GDM1 (cell line): Measurements from ENCODE around the gene KRT77.

Experiments
- DNase-seq: peaks from one replicate; lab custom pipeline; 2025; lab: John Stamatoyannopoulos, UW

KRT77 gene

GRCh38 chr12:52691841-52692150 lies 11.5 kb downstream of the KRT77 start:
- DNase-seq, result no peak

GRCh38 chr12:52691076-52691840 lies 12.1 kb downstream of the KRT77 start:
- DNase-seq, result no peak

- DNase-seq, result no peak
Measured at GRCh38 chr12:52690351-52691075, 12.8 kb downstream of the KRT77 start.

GRCh38 chr12:52689936-52690335 lies 13.4 kb downstream of the KRT77 start:
- DNase-seq, result no peak

- DNase-seq, result no peak
Measured at GRCh38 chr12:52689239-52689638, 14.1 kb downstream of the KRT77 start.

GRCh38 chr12:52688481-52688880 lies 14.8 kb downstream of the KRT77 start:
- no peak for DNase-seq

- DNase-seq, result no peak
Measured at GRCh38 chr12:52687497-52688385, 15.6 kb downstream of the KRT77 start.

- DNase-seq, result no peak
Measured at GRCh38 chr12:52686756-52687487, 16.4 kb downstream of the KRT77 start.

GRCh38 chr12:52686063-52686462 lies 17.3 kb downstream of the KRT77 start:
- DNase-seq, result no peak

GRCh38 chr12:52685406-52685890 lies 17.9 kb downstream of the KRT77 start:
- DNase-seq, result no peak

- no peak for DNase-seq
Measured at GRCh38 chr12:52684431-52684830, 18.9 kb downstream of the KRT77 start.

GRCh38 chr12:52683575-52684300 lies 19.6 kb downstream of the KRT77 start:
- DNase-seq, result no peak

- no peak for DNase-seq
Measured at GRCh38 chr12:52682938-52683574, 20.3 kb downstream of the KRT77 start.

GRCh38 chr12:52682381-52682660 lies 21.0 kb downstream of the KRT77 start:
- no peak for DNase-seq

GRCh38 chr12:52681526-52682380 lies 21.6 kb downstream of the KRT77 start:
- no peak for DNase-seq

- no peak for DNase-seq
Measured at GRCh38 chr12:52680363-52680762, 23.0 kb downstream of the KRT77 start, which contains the start of gene KRT1. KRT1 (minus strand) TSS chr12:52680407; CDS start chr12:52680348, 59 bp downstream.

GRCh38 chr12:52679875-52680274 lies 23.4 kb downstream of the KRT77 start:
- DNase-seq, result no peak

GRCh38 chr12:52677671-52678070 lies 25.7 kb downstream of the KRT77 start:
- DNase-seq, result no peak

GRCh38 chr12:52677126-52677525 lies 26.2 kb downstream of the KRT77 start:
- no peak for DNase-seq

GRCh38 chr12:52676163-52676562 lies 27.2 kb downstream of the KRT77 start:
- DNase-seq, result no peak
